GM18873 (cell line): Measurements from ENCODE around the gene PDGFD.

Experiments
- ATAC-seq: cut with Tn5 transposase; IDR thresholded peaks from one replicate; pipeline ENCODE4 v1.9.1; 2021; ENCODE audit warnings: mild to moderate bottlenecking, moderate library complexity, moderate number of reproducible peaks; ENCODE audit not compliant: unreplicated experiment, low FRiP score

PDGFD gene

GRCh38 chr11:103867481-103867880 is 296.5 kb downstream of the PDGFD start:
- no peak for ATAC-seq

DNA sequence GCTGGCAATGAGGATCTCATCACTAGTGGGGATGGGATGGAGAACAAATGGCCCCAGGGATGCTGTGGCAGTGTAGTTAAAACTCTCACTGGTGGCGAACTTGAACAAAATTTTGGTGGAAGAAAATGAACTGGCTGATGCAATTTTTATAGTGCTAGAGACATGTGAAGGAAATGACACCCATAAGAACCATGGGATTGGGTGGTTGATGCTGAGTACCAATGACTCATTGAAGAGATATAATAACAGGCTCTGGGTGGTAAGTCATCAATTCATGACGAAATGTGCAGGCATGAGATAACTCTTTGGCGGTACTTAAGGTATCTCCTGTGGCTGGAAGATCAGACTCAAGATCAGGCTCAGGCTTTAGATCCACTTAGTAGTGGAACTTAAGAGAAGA is 300.4 kb downstream of the PDGFD start:
- no peak for ATAC-seq

DNA sequence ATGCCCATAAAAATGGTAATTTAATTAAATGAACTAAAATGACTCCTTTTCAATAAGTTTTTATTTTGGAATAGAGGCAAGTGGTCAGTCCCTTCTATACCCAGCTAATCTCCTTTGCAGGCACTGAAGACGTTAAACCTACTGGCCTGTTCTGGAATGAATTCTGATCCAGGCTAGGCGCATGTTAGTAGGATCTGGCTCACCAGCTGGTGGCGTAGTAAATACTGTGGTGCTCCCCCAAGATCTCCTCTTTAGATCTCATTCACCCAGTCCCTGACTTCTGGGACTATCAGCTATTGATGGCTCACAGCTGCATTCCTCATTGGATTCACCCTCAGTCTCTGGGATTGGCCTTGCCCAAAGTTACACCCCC is 301.2 kb downstream of the PDGFD start:
- no peak for ATAC-seq

DNA sequence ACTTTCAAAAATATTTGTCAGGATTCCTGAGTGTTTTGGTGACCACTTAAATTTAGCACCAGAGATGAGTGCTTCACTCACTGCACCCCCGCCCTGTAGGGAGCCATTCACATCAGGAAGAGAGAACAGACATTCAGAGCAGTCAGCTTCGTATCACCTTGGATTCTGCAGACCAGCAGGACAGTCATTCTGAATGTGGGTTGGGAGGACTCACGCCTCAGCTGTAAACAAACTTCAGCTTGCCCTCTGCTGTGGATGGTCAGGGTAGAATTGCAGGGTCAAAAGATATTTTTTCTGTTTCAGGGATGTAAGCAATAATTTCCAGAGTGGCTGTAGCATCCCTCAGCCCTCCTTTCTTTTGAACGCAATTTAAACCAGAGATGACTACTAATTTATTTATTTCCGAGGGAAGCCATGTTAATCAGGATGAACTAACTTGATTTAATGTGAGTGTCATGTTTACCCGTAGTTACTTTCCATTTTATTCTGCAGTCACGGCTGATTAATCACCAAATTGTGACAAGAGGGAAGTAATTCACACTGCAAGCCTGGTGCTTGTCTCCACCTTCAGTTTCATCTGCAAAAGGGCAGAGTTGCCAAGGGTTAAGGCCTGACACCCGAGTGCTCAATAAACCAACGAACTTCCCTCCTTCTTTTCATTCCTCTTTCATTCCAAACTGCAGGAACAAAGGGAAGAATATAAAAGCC is 301.7 kb downstream of the PDGFD start:
- peak; percentile 64 for ATAC-seq
